ENCODE data around the gene HIVEP3.

Gene HIVEP3

GRCh38 chr1:41733021-41733420, 185.7 kb downstream of the HIVEP3 start:
- no peak for DNase-seq (ENCODE audit: low read depth)

- no peak for DNase-seq (ENCODE audit: low read depth)
Measured at GRCh38 chr1:41731516-41732030, 187.1 kb downstream of the HIVEP3 start.

DNA sequence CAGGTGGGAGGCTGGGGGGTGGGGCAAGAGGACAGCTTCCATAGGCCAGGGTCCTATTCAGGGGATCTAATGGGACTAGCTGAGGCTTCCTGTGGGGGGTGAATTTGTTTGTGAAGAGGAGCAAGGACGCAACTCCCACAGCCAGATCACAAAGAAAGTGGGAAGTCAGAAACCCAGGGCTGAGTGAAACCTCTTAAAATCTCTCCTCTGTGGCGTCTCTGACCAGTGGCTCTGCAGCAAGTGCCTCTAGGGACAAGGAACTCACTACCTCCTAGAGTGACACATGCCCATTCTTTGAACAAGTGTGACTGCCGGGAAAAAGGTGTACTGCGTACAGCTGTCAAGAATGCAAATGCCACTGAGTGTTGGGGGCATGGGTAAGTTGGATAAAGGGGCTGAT, 187.9 kb downstream of the HIVEP3 start:
- no peak for DNase-seq (ENCODE audit: low read depth)

- no peak for DNase-seq (ENCODE audit: low read depth)
Measured at GRCh38 chr1:41728403-41729202, 190.1 kb downstream of the HIVEP3 start.

DNA sequence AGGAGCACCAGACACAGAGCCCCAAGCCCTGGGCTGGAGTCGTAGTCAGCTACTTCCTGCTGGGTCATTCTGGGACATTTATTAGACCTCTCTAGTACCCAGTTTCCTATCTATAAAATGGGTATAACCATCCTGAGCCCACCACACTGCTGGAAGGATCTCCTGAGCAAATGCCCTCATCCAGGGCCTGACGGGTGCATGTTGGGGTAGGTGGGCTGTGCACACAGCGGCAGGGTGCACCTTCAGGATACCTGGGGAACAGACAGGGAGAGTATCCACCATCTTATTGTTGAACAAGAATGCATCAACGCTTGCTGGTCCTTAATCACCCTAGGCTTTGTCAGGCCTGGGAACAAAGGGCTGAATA, 191.0 kb downstream of the HIVEP3 start:
- DNase-seq (ENCODE audit: low read depth) = no peak

GRCh38 chr1:41726899-41727748, 191.6 kb downstream of the HIVEP3 start:
- DNase-seq (ENCODE audit: low read depth) = no peak

DNA sequence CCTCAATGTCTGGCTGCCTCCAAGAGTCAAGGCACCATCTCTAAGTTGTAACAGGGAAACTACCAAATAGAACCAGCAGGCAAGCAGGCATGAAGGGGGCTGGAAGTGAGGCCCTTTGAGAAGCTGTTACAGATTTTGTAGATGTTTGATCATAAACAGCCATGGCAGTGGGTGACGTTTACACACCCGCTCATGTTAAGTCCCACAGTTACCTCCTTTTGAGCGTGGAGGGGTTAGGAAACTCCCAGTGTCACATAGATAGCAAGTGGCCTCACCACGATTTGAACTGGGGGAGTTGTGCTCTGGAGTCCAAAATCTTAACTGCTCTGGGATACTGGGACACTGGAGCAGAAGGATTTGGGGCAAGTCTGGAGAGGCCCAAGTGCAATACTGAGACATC, 192.4 kb downstream of the HIVEP3 start:
- DNase-seq (ENCODE audit: low read depth) = no peak

GRCh38 chr1:41724926-41725325, 193.8 kb downstream of the HIVEP3 start:
- DNase-seq (ENCODE audit: low read depth) = no peak

- DNase-seq (ENCODE audit: low read depth) = no peak
Measured at GRCh38 chr1:41724248-41724647, 194.5 kb downstream of the HIVEP3 start.

- DNase-seq (ENCODE audit: low read depth) = no peak
Measured at GRCh38 chr1:41723786-41724185, 194.9 kb downstream of the HIVEP3 start.

DNA sequence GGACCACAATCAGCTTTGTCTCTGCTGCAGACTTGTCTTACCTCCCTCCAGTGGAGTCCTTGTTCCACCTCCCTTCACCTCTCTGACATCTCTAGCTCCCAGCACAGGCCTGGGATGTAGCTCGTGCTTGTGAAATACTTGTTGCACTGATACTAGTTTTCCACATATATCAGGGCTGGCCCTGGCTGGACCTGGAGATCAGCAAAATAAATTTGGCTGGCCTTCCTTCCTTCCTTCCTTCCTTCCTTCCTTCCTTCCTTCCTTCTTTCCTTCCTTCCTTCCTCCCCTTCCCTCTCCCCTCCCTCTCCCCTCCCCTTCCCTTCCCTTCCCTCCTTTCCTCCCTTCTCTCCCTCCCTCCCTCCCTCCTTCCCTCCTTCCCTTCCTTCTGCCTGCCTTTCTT, 196.5 kb downstream of the HIVEP3 start:
- DNase-seq (ENCODE audit: low read depth) = no peak

- no peak for DNase-seq (ENCODE audit: low read depth)
Measured at GRCh38 chr1:41720861-41721410, 197.8 kb downstream of the HIVEP3 start.

- no peak for DNase-seq (ENCODE audit: low read depth)
Measured at GRCh38 chr1:41719590-41719989, 199.1 kb downstream of the HIVEP3 start.

GRCh38 chr1:41719128-41719527, 199.6 kb downstream of the HIVEP3 start:
- no peak for DNase-seq (ENCODE audit: low read depth)

DNA sequence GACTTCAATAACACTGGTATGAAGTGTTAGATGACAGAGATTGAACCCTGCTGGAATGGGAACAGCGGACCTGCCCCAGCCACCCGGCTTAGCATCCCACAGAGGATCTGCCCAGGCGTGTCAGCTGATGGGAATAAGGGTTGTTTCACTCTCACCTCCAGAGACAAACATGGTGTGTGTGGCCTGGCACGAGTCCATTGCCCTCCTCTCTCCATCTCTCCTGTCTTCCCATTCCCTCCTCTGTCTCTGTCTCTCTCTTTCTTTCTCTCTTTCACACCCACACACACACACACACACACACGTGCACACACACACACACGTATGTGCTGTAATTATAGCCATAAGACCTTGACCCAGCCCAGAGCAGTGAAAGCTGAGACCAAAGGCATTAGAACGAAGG, 200.2 kb downstream of the HIVEP3 start:
- DNase-seq (ENCODE audit: low read depth) = no peak

DNA sequence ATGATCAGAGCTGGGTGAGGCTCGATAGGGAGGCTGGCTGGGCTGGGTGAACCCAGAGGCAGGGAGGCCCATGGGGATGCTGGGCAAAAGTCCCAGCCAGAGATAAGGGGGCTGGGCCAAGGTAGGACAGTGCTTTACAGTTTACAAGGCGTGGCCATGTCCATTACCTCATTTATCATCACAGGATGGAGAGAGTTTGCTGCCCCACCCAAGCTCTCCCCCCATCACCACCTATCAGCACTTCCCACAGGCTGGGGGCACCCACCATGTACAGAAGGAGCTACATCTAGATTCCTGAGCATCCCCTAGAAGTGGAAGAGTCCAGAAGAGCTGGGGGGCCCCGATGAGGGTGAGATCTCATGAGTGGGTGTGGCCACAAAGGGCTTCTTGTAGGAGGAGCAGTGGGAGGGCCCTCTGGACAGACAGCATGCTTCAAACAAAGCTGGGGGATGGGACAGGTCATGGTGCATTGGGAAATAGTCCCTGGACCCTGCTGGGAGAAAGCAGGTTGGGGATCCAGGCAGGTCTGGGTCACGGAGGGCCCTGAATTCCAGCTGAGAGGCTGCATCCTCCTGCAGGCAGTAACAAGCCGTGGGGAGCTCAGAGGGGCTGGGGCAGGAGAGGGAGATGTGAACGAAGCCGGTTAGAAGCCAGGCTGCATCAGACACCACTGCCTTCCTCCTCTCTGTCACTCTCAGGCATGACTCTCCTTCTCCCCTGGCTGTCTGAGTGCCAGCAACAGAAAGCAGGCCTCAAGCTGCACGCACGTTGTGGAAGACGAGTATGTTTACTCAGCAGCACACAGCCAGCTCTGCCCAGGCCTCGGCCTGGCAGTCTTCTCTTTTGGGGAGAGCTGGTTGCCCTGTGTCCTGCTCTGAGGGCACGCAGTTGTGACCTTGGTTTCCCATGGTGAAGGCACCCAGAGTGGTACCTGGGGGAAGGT, 202.3 kb downstream of the HIVEP3 start:
- no peak for DNase-seq (ENCODE audit: low read depth)

GRCh38 chr1:41715441-41716095, 203.2 kb downstream of the HIVEP3 start:
- no peak for DNase-seq (ENCODE audit: low read depth)

DNA sequence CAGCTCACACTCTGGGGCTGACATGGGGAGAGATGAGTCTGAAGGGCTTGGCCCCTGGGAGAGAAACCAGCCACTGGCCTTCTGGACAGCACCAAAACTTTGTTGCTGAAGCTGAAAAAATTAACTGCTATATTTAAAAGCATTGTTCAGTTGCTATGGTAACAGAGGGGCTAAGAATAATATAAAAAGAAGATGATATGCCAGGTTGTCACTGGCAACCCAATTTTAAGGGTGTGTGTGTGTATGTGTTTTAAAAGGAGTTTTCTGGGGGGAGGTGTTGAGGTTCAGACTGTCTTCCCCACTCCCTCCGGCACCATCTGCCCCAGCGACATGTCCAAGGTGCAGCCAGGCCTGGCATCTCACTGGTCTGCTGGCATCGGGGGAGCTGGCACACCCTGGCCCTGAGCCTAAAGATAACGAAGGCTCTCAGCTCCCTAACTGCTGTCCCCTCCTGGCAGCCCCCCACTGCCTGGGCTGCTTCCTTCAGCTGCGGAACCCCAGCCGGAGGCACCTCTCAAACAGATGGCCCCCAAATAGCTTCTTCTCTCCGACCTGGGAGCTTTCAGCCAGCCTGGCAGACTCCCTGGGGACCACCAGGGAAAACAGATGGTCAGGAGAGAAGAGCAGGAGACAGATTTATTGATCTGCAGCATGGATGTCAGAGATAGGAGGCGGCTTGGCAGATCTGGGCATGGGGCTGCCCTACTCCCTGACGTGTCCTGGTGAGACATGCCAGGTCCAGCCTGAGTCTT, 203.9 kb downstream of the HIVEP3 start:
- DNase-seq (ENCODE audit: low read depth) = no peak

- DNase-seq (ENCODE audit: low read depth) = peak; percentile 9
Measured at GRCh38 chr1:41713557-41714327, 205.0 kb downstream of the HIVEP3 start.

GRCh38 chr1:41713141-41713540, 205.6 kb downstream of the HIVEP3 start:
- no peak for DNase-seq (ENCODE audit: low read depth)
